GM19328 (cell line): ENCODE results near the gene PIK3CA.
"Not testable (repeated sequence)": the region's sequence is repeated elsewhere in the genome, so short reads cannot be mapped to it uniquely, and the experiment has no call there.

Source experiments
- ATAC-seq: cut with Tn5 transposase; IDR thresholded peaks from one replicate; pipeline ENCODE4 v1.9.1; 2021; ENCODE audit warnings: mild to moderate bottlenecking, moderate library complexity; ENCODE audit not compliant: unreplicated experiment

PIK3CA gene

DNA sequence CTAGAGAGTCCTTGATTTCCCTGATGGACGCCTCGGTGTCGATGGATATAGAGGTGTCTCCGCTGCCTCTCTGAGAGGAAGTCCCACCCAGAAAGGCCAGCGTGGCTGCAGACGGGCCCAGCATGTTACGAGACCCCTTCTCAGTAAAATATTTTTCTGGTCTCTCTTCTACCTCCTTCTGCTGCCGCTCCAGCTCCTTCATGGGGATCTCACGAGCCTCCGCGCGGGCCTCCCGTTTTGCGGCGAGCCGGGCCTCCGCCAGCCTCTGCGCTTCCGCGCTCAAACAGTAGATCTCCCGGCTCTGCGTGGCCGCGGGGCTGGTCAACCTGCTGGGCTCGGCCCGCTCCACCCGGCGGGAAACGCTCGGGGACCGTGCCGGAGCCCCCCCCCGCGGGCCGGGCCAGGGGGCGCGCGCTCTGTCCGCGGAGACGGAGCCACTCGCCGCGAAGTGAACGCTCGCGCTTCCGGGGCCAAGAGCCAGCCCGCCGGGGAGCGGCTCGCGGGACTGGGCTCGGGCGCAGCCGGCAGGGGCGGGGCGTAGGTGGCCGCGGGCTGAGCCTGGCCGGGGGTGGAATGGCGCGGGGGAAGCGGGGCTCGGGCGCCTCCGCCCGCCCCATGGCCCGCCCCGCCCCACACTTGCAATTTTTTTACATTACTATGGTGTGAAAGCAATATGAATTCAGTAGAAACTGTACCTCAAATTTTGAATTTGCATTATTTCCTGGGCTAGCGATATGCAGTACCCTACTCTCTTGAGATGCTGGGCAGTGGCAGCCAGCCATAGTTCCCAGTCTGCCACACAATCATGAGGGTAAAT is 113.0 kb downstream of the PIK3CA start:
- ATAC-seq = peak; percentile 85

DNA sequence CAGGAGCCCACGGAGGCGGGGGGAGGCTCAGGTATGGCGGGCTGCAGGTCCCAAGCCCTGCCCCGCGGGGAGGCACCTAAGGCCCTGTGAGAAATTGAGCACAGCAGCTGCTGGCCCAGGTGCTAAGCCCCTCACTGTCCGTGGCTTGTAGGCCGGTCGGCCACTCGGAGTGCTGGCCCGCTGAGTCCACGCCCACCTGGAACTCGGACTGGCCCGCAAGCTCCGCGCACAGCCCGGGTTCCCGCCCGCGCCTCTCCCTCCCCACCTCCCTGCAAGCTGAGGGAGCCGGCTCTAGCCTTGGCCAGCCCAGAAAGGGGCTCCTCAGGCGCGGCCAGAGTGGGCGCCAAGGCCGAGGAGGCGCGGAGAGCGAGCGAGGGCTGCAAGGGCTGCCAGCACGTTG is 115.0 kb downstream of the PIK3CA start:
- ATAC-seq = no peak

DNA sequence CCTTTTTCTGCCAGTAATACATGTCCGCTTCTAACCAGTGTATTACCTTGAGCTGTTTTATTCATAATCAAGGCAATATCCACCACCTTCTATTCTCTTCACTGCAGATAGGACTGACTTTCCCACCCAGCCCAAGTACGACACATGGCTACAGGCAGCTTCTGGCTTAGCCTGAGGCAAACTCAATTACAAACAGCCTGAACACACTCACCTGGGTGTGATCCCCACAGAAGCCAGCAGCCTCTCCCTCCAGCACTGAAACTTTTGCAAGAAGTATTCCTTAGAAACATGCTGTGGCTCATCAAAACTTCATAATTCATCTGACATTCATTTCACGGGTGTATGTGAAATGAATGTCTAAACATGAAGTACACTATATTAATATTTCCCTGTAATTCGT is 116.3 kb downstream of the PIK3CA start:
- no peak for ATAC-seq

- no peak for ATAC-seq
These were observed 116.9 kb downstream of the PIK3CA start for GRCh38 chr3:179265092-179265491.

DNA sequence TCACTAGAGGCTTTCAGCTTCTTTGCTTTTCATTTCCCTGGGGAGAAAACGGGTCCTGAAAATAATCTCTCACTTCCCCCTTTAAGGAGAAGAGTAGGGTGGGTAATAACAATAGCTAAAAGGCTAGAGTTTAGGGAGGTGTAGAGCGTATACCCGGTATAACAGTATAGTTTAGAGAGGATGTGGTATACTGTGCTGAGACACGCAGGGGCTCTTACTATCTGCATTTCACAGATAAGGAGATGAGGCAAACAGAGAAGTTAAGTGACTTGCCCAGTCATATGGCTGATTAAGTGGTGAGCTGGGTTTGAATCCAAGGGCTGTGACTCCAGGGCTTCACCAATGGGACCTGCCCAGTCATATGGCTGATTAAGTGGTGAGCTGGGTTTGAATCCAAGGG is 117.7 kb downstream of the PIK3CA start:
- peak; percentile 49 for ATAC-seq

- no peak for ATAC-seq
These were observed 118.6 kb downstream of the PIK3CA start for GRCh38 chr3:179266701-179267211.

- ATAC-seq = no peak
These were observed 120.4 kb downstream of the PIK3CA start for GRCh38 chr3:179268400-179269051.

GRCh38 chr3:179269152-179269707 is 121.1 kb downstream of the PIK3CA start:
- no peak for ATAC-seq

- ATAC-seq = no peak
These were observed 124.2 kb downstream of the PIK3CA start for GRCh38 chr3:179272385-179272784.

GRCh38 chr3:179274434-179274833 is 126.3 kb downstream of the PIK3CA start:
- not testable (repeated sequence) for ATAC-seq

DNA sequence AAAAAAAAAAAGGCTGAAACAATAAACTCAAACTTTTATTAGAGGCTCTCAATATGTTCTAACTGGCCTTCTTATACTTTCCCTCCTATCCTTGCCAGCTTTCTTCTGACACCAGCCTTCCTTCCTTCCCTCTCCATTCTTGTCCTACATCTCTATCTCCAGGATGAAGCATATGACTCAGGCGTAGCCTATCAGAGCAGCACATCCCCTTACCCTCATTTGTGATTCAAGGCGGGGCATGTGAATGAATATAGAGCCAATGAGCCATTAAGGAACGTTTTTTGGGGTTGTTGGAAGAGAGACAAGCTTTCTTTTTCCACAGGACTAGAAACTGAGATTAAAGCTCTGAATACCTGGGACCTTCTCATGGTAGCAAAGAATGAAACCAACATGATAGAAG is 127.8 kb downstream of the PIK3CA start:
- ATAC-seq = no peak

GRCh38 chr3:179276743-179277142 is 128.6 kb downstream of the PIK3CA start:
- no peak for ATAC-seq

DNA sequence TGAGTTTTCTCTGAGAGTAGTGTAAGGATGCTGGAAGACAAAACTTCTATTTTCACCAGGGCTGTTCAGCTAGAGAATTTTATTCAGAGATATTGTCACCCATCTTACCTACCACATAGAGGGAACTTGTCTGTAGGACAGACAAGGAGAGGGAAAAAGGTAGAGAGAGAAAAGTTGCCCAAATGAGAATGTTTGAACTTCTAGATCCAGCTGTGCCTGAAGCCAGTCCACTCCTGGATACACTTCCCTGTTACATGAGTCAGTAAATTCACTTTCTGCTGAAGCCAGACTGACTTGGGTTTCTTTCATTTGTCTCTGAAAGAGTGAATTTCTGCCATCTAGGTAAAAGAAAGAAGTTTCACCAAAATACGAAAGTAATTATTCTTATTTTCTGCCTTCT is 130.0 kb downstream of the PIK3CA start:
- ATAC-seq = no peak

DNA sequence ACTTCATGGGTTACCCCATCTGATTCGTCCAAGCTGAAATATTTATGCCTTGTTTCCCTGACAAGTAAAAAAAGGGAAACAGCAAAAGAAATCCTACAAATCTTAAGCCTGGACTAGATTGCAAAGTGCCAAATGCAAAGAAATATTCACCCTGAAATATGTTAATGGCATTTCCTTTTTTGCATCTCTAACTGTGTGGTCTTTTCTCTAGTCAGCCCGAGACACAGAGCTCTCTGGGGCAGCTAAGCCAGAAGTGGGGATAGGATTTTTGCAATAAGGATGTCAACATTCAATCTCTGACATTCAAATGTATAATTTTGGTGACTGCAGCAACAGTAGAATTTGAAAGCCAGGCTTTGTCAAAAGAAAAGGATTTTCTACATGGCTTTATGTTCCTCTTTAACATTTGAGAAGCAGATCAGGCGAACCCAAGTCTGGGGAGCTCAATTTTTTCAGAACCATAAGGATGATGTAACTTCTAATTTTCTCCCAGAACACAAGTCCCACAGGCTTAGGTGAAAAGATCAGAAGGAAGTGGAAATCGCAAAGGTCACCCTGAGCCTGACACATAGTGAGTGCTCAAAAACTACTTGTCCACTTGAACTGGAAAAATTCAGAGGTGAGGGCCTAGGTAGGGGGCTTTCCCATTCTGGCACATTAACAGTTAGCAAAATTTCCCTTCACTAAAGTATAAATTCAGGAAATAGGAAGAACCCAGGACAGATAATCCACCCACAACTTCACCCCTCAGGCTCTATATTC is 131.0 kb downstream of the PIK3CA start:
- no peak for ATAC-seq

GRCh38 chr3:179279837-179280236 is 131.7 kb downstream of the PIK3CA start:
- ATAC-seq = no peak

GRCh38 chr3:179281825-179282224 is 133.7 kb downstream of the PIK3CA start:
- ATAC-seq = no peak

- no peak for ATAC-seq
These were observed 138.2 kb downstream of the PIK3CA start for GRCh38 chr3:179286331-179286730.

GRCh38 chr3:179288845-179289244 is 140.7 kb downstream of the PIK3CA start:
- ATAC-seq = no peak

GRCh38 chr3:179289295-179289694 is 141.1 kb downstream of the PIK3CA start:
- ATAC-seq = no peak
